D721Med (cell line): Measurements from ENCODE around the gene PLPP3.
A peak's percentile ranks its signal among the peaks of the same experiment; 100 is the strongest.
"Not testable (repeated sequence)": the region's sequence is repeated elsewhere in the genome, so short reads cannot be mapped to it uniquely, and the experiment has no call there.

Source experiments
- DNase-seq: peaks from one replicate; pipeline ENCODE4 v3.0.0; 2011; ENCODE audit warnings: low spot score; ENCODE audit not compliant: insufficient read length
- FAIRE-seq: peaks from 2 replicates; lab custom pipeline; 2011; peaks lifted over from hg19 to GRCh38; lab: Jason Lieb, UNC
- CTCF ChIP-seq: IDR thresholded peaks from 2 replicates; pipeline ENCODE4 v1.5.1; 2012; ENCODE audit warnings: mild to moderate bottlenecking, control low read depth; ENCODE audit not compliant: insufficient read depth; ENCODE audit errors: missing control alignments

PLPP3 gene

DNA sequence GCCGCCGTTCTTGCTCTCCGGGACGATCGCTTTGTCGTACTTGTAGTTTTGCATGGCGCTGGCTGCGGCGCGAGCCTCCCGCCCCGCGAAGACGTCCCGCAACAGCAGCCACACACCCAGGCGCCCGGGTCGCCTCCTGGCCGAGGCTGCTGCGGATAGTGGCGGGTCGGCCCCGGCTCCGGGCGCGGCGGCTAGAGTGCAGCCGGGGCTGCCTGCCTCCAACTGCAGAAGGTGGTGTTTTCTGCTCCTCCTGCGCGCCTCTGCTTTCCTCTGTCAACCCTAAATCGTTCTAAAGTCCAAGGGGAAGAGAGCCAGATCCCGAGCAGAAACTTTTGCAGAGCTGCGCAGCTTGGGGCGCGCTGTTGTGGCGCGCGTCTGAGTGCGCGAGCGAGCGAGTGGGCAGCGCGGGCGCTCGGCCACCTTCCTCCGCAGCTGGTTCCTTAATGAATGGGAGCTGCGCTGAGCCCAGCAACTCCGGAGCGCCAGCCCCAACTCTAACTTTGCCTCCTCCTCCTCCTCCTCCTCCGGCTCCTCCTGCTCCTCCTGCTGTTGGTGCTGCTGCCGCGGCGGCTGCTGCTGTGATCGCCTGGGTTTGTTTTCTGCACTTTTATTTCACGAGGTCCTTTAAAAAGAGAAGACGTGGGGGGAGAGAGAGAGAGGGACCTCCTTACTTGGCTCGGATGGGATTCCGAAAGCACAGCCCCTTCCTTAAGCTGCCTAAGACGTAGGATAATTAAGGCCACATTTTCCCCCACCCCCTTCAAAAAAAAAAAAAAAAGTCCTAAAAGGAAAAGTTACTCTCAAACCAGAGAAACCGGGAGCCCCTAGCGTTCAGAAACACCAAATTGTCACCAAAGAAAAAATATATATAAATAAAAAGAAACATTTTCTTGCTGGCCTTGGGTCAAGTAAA is at the start of gene PLPP3:
Gene PLPP3, minus strand, starts transcription at position 601 of the 913 bp plus-strand sequence. Its CDS starts 547 bp downstream, at position 54.
- no peak for FAIRE-seq
- peak; percentile 21 for TF ChIP-seq CTCF
- peak; percentile 27 for DNase-seq

DNA sequence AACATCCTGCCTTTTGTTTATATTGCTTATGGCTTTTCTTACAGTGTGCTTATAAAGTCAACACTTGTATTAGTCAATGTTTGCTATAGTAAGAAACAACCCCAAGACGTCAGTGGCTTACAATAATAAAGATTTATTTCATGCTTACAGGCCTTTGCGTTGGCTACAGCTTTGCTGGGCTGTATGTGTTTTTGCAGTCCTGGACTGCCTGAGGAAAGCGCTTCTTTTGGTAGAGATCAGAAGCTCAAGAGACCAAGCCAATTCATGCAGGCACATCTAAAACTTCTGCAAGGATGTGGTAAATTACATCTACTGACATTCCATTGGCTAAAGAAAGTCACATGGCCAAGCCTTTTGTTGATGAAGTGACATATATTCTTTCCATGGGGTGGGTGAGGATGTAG is 48.3 kb upstream of the PLPP3 start:
- no peak for TF ChIP-seq CTCF

GRCh38 chr1:56627019-56627635 is 47.8 kb upstream of the PLPP3 start:
- TF ChIP-seq CTCF, result no peak
- no peak for DNase-seq
- FAIRE-seq, result no peak

More for the DNA sequence above, 48.3 kb upstream of the PLPP3 start:
- no peak for DNase-seq
- FAIRE-seq, result no peak

- FAIRE-seq (no peak), DNase-seq (no peak)
- no peak for TF ChIP-seq CTCF
These were observed 47.2 kb upstream of the PLPP3 start for GRCh38 chr1:56626546-56626945.

- FAIRE-seq (no peak), DNase-seq (no peak)
- TF ChIP-seq CTCF, result no peak
These were observed 46.6 kb upstream of the PLPP3 start for GRCh38 chr1:56625819-56626440.

- no peak for FAIRE-seq
- no peak for TF ChIP-seq CTCF
- DNase-seq, result no peak
These were observed 37.8 kb upstream of the PLPP3 start for GRCh38 chr1:56617141-56617540.

DNA sequence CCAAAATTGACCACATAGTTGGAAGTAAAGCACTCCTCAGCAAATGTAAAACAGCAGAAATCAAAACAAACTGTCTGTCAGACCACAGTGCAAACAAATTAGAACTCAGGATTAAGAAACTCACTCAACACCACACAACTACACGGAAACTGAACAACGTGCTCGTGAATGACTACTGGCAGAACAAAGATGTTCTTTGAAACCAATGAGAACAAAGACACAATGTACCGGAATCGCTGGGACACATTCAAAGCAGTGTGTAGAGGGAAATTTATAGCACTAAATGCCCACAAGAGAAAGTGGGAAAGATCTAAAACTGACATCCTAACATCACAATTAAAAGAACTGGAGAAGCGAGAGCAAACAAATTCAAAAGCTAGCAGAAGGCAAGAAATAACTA is 31.4 kb upstream of the PLPP3 start:
- not testable (repeated sequence) for FAIRE-seq, DNase-seq

GRCh38 chr1:56610097-56610496 is 30.7 kb upstream of the PLPP3 start:
- DNase-seq, FAIRE-seq: not testable (repeated sequence)

DNA sequence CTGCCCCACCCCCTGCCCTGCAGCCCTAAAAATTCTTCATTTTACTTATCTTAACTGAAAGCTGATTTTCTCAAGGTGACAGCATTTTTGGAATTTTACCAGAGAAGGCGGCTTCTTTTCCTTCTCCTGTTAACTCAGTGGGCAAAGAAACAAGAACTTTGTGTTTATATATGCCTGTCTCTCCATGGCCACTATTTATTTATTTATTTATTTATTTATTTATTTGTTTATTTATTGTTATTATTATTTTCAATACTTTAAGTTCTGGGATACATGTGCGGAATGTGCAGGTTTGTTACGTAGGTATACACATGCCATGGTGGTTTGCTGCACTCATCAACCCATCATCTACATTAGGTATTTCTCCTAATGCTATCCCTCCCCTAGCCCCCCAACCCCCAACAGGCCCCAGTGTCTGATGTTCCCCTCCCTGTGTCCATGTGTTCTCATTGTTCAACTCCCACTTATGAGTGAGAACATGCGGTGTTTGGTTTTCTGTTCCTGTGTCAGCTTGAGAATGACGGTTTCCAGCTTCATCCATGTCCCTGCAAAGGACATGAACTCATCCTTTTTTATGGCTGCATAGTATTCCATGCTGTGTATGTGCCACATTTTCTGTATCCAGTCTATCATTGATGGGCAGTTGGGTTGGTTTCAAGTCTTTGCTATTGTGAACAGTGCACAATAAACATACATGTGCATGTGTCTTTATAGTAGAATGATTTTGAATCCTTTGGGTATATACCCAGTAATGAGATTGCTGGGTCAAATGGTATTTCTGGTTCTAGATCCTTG is 16.2 kb upstream of the PLPP3 start:
- DNase-seq, FAIRE-seq: not testable (repeated sequence)
